Heart left ventricle (tissue), 16 donors: ENCODE measurements around the gene RHOV. TPM values are rescaled to one million over a fixed set of nuclear protein-coding genes. Genes with fewer than 3 reads are reported as not detected.

Experiments
- ATAC-seq, 4 donors: fragments of 200-7000 bp; cut with Tn5 transposase; one replicate each; pipeline ENCODE4 v1.9.1; 2020 to 2022; ENCODE audit warnings: moderate library complexity in 4 of 4, mild to moderate bottlenecking in 3 of 4, moderate number of reproducible peaks in 1 of 4
- DNase-seq, 5 donors: peaks; one replicate each; pipeline ENCODE4 v3.0.0-alpha.2; 2020
- H3K27ac ChIP-seq, 12 donors: fragments of 200-600 bp; sonication (generic) in 4 of 12; one replicate each; pipeline versions ENCODE4 v1.5.0 to v1.8.0; 2016 to 2022; ENCODE audit warnings: mild to moderate bottlenecking in 2 of 12
- H3K27me3 ChIP-seq, 9 donors: fragments of 200-600 bp; sonication (generic) in 2 of 9; one replicate each; pipeline versions ENCODE4 v1.5.1 to v1.8.0; 2016 to 2022; ENCODE audit warnings: mild to moderate bottlenecking in 3 of 9
- H3K36me3 ChIP-seq, 9 donors: fragments of 200-600 bp; sonication (generic) in 2 of 9; one replicate each; pipeline versions ENCODE4 v1.5.0 to v1.8.0; 2018 to 2022; ENCODE audit warnings: mild to moderate bottlenecking in 2 of 9
- H3K4me1 ChIP-seq, 12 donors: fragments of 200-600 bp; sonication (generic) in 4 of 12; one replicate each; pipeline versions ENCODE4 v1.5.0 to v1.8.0; 2016 to 2022; ENCODE audit warnings: mild to moderate bottlenecking in 3 of 12
- H3K4me3 ChIP-seq, 12 donors: fragments of 200-600 bp; sonication (generic) in 4 of 12; one replicate each; pipeline versions ENCODE4 v1.5.0 to v1.8.0; 2017 to 2022; ENCODE audit warnings: mild to moderate bottlenecking in 9 of 12, moderate library complexity in 4 of 12
- H3K9me3 ChIP-seq, 12 donors: fragments of 200-600 bp; sonication (generic) in 4 of 12; one replicate each; pipeline versions ENCODE4 v1.5.0 to v1.8.0; 2016 to 2022; ENCODE audit warnings: mild to moderate bottlenecking in 1 of 12
- POLR2A ChIP-seq, 2 donors: fragments of 450-650 bp; IDR thresholded peaks; one replicate each; pipeline ENCODE4 v1.6.1; 2017; ENCODE audit warnings: antibody characterized with exemption in 2 of 2, mild to moderate bottlenecking in 2 of 2, moderate library complexity in 2 of 2
- WGBS, 4 donors: extraction: QIAGEN DNeasy Blood & Tissue Kit in 2 of 4; methylation state at CpG; one replicate each; pipeline versions ENCODE4 v1.1.5 to v1.1.7; 2013 to 2018; 5-methylcytosine and 5-hydroxymethylcytosine counted together
- intact Hi-C, 10 donors: fragments of 100-400 bp; cut with DNase I; formaldehyde crosslinking; loops; one replicate each; pipeline versions ENCODE4 v1.11.1 to v1.14.2; 2022
- polyA plus RNA-seq, 2 donors: library from polyadenylated mRNA; stranded (reverse); fragments of 200-250 nt; gene quantifications; one replicate each; pipeline ENCODE4 v1.2.3, GENCODE V29; 2013
- total RNA-seq, 9 donors: library from RNA; depleted of rRNA in 2 of 9; stranded (reverse); fragments of >200 nt in 2 of 9; fragmentation: NEBNext Ultra II Directional in 3 of 9; extraction: Animal tissue kit (Norgen Biotek cat#: 25700) in 3 of 9; gene quantifications; one replicate each; pipeline versions ENCODE4 v1.1.0 to v1.2.4, GENCODE V29; 2016 to 2023
- TF ChIP-seq, protein P1 (sequence below), 12 donors: fragments of 200-600 bp; sonication (generic) in 4 of 12; IDR thresholded peaks; one replicate each; pipeline versions ENCODE4 v1.5.0 to v1.8.0; 2018 to 2022; ENCODE audit warnings: antibody characterized with exemption in 12 of 12, mild to moderate bottlenecking in 5 of 12
- donor health status: ischemic (EF 13 %, LVEDD 7.1; RV severe dilation, severe dysfunction).
- donor health status: healthy with polysubstance abuse.
- donor health status: DM: no; HTN: yes; CAD: no.
- donor health status: DM: no; HTN: no; CAD: no.
- donor health status: ischemic (EF 25% LVEDD 6.9; RV normal size, moderate dysfunction).
- donor health status: ischemic (EF 25% LVEDD 5.7; RV mildly dilated, moderate dysfunction).
- donor health status: healthy.
- donor health status: DM: yes; HTN: yes; CAD: no.
- donor health status: ischemic (EF 35%, LVEDD 5.7; RV mildly dilated, moderate dysfunction).
- donor health status: nonischemic (EF 11% LVEDD 7.7; RV severe dilation, severe dysfunction).
- donor health status: DM: yes; HTN: yes; CAD: no.
- donor health status: PGD.
- donor health status: ischemic (EF 29% LVEDD 5.4; RV normal size, mild dysfunction).
- donor health status: nonischemic (EF 23%, LVEDD 6.1; RV moderate dilation, normal function).

The RHOV gene
- total and polyA plus RNA-seq, 11 donors, result not detected

DNA sequence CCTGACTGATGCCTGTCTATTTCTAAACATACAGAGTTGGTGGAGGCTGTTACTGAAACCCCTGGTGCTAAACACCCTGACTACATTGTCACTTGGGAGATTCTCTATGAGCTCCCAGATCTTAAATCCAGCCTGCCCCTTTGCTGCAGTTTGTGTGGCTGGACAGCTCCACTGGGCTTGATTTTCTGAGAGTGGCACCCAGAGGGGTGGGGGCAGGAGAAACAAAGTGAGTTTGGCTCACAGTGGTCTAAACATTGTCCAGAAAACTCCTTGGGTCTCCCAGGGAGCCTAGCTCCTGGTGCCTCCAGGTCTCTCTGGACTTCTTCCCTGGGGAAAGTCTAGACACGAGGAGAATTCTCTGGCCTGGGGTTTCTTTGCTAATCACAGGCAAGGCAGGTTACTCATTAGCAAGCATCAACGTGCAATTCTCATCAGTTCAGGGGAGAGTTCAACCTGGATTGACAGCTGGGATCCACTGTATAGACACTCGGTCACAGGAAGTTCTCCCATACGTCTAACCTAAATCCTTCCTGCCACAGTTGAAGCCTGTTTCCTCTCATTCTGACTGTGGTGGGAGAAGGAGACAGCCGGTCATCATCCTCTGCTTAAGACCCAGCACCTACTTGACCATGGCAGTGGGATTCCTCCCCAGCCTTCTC lies 48.0 kb upstream of the RHOV start:
- no peak overlapping the region for H3K27ac ChIP-seq

DNA sequence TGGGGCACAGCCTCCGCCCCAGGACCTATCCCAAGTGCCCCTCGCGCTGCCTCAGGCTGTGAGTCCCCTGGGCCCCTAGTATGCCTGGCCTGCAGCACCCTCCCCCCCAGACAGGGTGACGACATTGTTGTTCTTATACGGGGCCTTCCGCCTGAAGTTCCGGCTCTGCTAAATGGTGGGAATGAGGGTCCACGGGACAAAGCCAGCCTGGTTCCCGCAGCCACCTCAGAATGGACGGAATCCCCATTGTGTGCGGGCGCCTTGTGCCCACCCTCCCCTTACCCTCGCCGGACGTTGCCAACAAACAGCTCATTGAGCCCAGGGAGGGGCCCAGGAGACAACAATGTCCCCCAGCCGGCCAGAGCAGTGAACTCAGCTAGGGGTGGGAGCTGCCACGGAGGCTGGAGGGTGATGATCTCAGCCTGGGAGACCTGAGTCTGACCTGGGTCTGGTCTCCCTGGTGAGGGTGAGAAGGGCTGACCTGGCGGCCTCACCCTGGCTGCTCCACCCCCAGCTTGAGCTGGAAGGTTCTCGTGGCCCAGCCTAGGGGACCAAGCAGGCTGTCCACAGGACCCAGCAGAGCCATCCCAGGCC lies 44.9 kb upstream of the RHOV start:
- H3K27me3 ChIP-seq, result no peaks in the 10 kb centered on the region
- ATAC-seq (peak; percentile 35 to 73 (median 65)), DNase-seq (peak in 4 of 5 donors; percentile 59 to 68 (median 60))
- no peaks in the 10 kb centered on the region for H3K36me3 ChIP-seq
- peak overlapping the region in 9 of 12 donors; percentile 11 to 50 (median 35) for H3K4me3 ChIP-seq
- intact Hi-C loops, result no loop called here
- no peaks in the 10 kb centered on the region for H3K9me3 ChIP-seq
- WGBS, 4 donors, result 51 to 69% (median 60%) methylated on average over 9 to 19 of the region's 19 CpGs
- H3K27ac ChIP-seq, result peak overlapping the region; percentile 60 to 90 (median 74)
- H3K4me1 ChIP-seq, result peaks cover 0 to 57% (median 13%) of the 10 kb centered on the region in 12 donors
- TF ChIP-seq, protein P1, sequence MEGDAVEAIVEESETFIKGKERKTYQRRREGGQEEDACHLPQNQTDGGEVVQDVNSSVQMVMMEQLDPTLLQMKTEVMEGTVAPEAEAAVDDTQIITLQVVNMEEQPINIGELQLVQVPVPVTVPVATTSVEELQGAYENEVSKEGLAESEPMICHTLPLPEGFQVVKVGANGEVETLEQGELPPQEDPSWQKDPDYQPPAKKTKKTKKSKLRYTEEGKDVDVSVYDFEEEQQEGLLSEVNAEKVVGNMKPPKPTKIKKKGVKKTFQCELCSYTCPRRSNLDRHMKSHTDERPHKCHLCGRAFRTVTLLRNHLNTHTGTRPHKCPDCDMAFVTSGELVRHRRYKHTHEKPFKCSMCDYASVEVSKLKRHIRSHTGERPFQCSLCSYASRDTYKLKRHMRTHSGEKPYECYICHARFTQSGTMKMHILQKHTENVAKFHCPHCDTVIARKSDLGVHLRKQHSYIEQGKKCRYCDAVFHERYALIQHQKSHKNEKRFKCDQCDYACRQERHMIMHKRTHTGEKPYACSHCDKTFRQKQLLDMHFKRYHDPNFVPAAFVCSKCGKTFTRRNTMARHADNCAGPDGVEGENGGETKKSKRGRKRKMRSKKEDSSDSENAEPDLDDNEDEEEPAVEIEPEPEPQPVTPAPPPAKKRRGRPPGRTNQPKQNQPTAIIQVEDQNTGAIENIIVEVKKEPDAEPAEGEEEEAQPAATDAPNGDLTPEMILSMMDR (IDR thresholded peaks at IDR 0.05), result no peak
- TF ChIP-seq POLR2A (IDR thresholded peaks at IDR 0.05), result no peak

More for the DNA sequence above, 48.0 kb upstream of the RHOV start:
- no peaks in the 10 kb centered on the region for H3K9me3 ChIP-seq
- no peak overlapping the region for H3K4me3 ChIP-seq
- H3K27me3 ChIP-seq, result peaks cover 0 to 24% (median 4%) of the 10 kb centered on the region in 9 donors
- intact Hi-C loops, result no loop called here
- no peaks in the 10 kb centered on the region for H3K36me3 ChIP-seq
- TF ChIP-seq, protein P1 (IDR thresholded peaks at IDR 0.05), result no peak
- no peak for TF ChIP-seq POLR2A (IDR thresholded peaks at IDR 0.05)
- ATAC-seq (no peak), DNase-seq (no peak)
- H3K4me1 ChIP-seq, result peaks cover 0 to 47% (median 16%) of the 10 kb centered on the region in 12 donors
- 59 to 69% (median 64%) methylated on average over 5 of the region's 5 CpGs for WGBS, 4 donors

DNA sequence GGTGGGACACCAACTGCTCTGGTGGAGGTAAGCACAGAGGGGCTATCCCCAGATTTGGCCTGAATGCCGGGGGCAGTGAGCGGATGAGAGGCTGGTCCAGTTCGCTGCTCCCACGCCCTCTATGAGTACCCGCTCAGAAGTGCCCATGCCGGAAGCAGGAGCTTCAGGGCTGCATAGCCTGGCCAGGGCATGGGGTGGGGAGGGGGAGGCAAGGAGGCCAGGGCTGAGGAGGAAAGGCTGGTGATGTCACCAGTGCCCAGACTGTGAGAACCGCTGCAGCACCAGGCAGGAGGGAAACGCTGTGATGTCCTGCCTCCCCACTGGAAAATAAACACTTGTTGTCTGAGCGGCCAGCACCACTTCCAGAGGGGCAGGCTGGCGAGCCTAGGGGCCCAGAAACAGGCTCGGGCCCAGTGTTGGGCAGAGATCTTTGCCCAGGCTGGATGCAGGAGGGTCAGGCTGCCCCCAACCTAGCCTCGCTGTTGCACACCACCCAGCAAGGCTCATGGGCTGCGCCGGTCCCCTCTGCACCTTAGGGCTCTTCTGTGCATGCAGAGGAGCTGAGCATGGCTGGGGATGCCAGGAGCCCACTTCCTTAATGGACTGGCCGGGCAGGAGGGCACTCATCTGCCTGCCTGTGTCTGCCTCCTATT lies 44.2 kb upstream of the RHOV start:
- H3K4me3 ChIP-seq, result peak overlapping the region in 9 of 12 donors; percentile 11 to 50 (median 35)
- H3K4me1 ChIP-seq, result peaks cover 0 to 57% (median 13%) of the 10 kb centered on the region in 12 donors
- no peaks in the 10 kb centered on the region for H3K27me3 ChIP-seq
- intact Hi-C loops, result no loop called here
- no peaks in the 10 kb centered on the region for H3K9me3 ChIP-seq
- TF ChIP-seq POLR2A (IDR thresholded peaks at IDR 0.05), result no peak
- TF ChIP-seq, protein P1 (IDR thresholded peaks at IDR 0.05), result no peak
- ATAC-seq (peak in 3 of 4 donors; percentile 12 to 44 (median 12)), DNase-seq (peak in 1 of 5 donors; percentile 60)
- H3K36me3 ChIP-seq, result no peaks in the 10 kb centered on the region
- 60 to 74% (median 64%) methylated on average over 13 to 15 of the region's 15 CpGs for WGBS, 4 donors
- peak overlapping the region; percentile 48 to 90 (median 74) for H3K27ac ChIP-seq

DNA sequence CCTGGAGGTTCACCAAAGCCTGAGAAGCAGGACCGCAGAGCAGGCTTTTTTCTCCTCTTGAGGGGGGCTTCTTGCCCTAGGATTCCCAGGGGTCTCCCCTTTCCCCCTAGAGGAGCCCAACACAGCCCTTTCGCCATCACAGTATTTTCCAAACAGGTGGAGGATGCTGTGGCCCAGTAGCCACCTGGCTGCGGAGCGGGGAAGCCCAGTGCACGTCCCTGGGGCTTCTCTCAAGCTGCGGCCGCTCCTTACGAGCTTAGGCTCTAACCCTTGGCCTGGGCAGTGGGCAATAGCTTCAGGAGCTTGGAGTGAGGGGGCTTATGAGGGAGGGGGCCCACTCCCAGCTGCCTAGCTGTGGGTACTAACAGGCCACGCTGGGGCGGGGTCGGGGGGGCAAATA lies 43.6 kb upstream of the RHOV start:
- H3K27ac ChIP-seq, result peak overlapping the region in 11 of 12 donors; percentile 48 to 90 (median 77)
- DNase-seq (no peak), ATAC-seq (no peak)
- H3K27me3 ChIP-seq, result no peaks in the 10 kb centered on the region
- H3K36me3 ChIP-seq, result no peaks in the 10 kb centered on the region
- H3K4me1 ChIP-seq, result peaks cover 0 to 57% (median 13%) of the 10 kb centered on the region in 12 donors
- no peak for TF ChIP-seq POLR2A (IDR thresholded peaks at IDR 0.05)
- no peaks in the 10 kb centered on the region for H3K9me3 ChIP-seq
- 40 to 69% (median 59%) methylated on average over 2 to 11 of the region's 11 CpGs for WGBS, 4 donors
- intact Hi-C loops, result no loop called here
- peak overlapping the region in 9 of 12 donors; percentile 11 to 50 (median 35) for H3K4me3 ChIP-seq
